Fibroblast of lung (primary cell): Measurements from ENCODE around the gene TMEM89.

Experiments used
- CTCF ChIP-seq, 2 donors: IDR thresholded peaks in 1 of 2; conservative IDR thresholded peaks in 1 of 2; 1 replicate in 1 of 2; 2 replicates in 1 of 2; pipeline ENCODE4 v1.5.1; 2011 to 2012; ENCODE audit warnings: low read length in 2 of 2, control low read depth in 1 of 2, inconsistent platforms in 1 of 2, low read depth in 1 of 2, mild to moderate bottlenecking in 1 of 2
- EZH2 ChIP-seq: IDR thresholded peaks from 2 replicates; pipeline ENCODE4 v1.5.1; 2012; ENCODE audit warnings: low read length, control low read depth, mild to moderate bottlenecking; ENCODE audit errors: missing control alignments

- TF ChIP-seq CTCF (conservative IDR thresholded peaks at IDR 0.05 in 1 of 2, IDR thresholded peaks at IDR 0.05 in 1 of 2; ENCODE audit: low read depth in 1 of 2, low read length in 2 of 2): no peak
- TF ChIP-seq EZH2: no peak
These were observed 26.8 kb upstream of the TMEM89 start for GRCh38 chr3:48648188-48648850.
